Stimulated activated CD8-positive, alpha-beta memory T cell treated with anti-CD3 and anti-CD28 coated beads, Interleukin-15, amount 100 ng/mL, for 24 hours (primary cell): ENCODE results near the gene GLIPR1L2.
"Not testable (repeated sequence)": the region's sequence is repeated elsewhere in the genome, so short reads cannot be mapped to it uniquely, and the experiment has no call there.

Source experiments
- DNase-seq: peaks from one replicate; pipeline ENCODE4 v3.0.0-alpha.2; 2020; ENCODE audit warnings: low read depth

GLIPR1L2 gene

DNA sequence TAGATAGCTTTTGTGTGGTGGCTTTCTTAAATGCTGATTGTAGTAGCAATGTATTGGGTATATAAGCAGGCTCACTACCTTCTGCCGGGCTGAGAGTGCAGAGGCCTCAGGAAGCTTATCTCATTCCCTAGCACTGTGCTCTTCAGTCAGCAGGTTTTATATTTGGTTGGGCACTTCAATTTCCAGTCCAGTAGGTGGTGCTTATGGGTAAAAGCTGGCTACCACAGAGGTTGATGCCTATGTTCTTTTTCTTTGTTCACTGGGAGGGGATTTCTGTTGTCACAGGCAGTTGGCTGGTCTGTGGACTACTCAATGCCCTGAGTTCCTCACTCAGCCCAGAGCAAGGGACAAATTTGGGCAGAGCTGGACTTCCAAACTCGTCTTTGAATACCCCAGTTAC lies 46.7 kb downstream of the GLIPR1L2 start:
- no peak for DNase-seq

DNA sequence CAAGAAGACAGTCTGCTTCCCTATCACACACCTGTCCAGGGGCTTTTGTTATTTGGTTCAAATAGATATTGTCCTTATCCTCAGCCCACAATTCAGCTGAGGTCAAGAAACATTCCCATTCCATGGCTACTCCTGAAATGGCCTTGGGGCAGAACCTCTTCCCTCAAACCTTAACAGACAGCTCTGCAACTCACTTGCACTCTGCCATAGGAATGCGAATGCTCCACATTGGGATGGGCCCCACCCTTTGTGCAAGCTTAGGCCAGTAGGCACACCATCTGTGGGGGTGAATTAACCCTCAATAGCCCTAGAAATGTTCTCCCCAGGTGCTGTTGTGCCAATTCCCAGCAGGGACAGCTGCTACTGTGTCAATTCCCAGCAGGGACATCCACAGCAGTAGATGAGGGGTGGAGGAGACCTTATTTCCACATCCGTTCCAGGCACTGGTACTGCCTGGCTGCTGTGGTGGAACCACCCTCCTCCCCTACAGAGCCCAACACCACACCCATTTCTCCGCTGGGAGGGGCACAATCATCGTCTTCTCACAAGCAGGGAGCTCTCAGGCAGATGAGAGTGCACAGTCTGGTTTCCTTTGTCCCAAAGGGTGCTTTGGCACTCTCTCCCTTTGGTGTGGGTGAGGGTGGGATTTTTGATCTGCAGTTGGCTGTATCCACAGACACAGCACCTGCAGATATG lies 47.3 kb downstream of the GLIPR1L2 start:
- no peak for DNase-seq

- no peak for DNase-seq
Measured at GRCh38 chr12:75439048-75439447, 48.2 kb downstream of the GLIPR1L2 start.

GRCh38 chr12:75439930-75440329 lies 49.0 kb downstream of the GLIPR1L2 start:
- no peak for DNase-seq

DNA sequence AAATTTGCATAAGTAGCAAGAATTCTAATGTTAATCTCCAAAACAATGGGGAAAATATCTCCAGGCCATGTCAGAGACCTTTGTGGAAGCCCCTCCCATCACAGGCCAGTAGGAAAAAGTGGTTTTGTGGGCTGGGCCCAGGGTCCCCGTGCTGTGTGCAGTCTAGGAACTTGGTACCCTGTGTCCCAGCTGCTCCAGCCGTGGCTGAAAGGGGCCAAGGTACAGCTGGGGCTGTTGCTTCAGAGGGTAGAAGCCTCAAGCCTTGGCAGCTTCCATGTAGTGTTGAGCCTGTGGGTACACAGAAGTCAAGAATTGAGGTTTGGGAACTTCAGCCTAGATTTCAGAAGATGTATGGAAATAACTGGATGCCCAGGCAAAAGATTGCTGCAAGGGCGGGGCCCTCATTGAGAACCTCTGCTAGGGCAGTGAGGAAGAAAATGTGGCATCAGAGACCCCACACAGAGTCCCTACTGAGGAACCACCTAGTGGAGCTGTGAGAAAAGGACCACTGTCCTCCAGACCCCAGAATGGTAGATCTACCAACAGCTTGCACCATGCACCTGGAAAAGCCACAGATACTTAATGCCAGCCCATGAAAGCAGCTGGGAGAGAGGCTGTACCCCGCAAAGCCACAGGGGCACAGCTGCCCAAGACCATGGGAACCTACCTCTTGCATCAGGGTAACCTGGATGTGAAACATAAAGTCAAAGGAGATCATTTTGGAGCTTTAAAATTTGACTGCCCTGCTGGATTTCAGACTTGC lies 51.0 kb downstream of the GLIPR1L2 start:
- DNase-seq = not testable (repeated sequence)

GRCh38 chr12:75442454-75442853 lies 51.6 kb downstream of the GLIPR1L2 start:
- not testable (repeated sequence) for DNase-seq

GRCh38 chr12:75443709-75444108 lies 52.8 kb downstream of the GLIPR1L2 start:
- DNase-seq = no peak

DNA sequence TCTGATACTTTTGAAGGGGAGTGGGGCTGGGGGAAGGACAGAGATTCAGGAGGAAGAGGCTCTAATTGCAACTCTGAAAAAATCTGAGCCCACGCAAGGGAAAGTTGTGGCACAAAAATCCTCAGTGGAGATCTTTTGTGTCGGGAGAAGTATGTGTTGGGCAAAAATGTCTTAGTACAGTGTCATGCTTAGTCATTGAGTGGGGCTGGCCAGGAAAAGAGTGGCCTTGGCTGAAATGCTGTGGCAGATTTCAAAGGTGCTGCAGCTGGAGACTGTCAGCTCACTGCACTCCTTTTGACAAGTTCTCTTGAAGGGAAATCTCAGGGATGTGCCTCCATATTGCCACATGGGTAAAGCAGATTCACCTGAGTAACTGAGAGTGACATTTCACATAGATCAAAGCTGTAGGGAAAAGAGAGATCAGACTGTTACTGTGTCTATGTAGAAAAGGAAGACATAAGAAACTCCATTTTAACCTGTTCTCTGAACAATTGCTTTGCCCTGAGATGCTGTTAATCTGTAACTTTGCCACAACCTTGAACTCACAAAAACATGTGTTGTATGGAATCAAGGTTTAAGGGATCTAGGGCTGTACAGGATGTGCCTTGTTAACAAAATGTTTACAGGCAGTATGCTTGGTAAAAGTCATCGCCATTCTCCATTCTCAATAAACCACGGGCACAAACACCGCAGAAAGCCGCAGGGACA lies 53.7 kb downstream of the GLIPR1L2 start:
- no peak for DNase-seq

GRCh38 chr12:75445137-75445507 lies 54.2 kb downstream of the GLIPR1L2 start:
- DNase-seq = not testable (repeated sequence)

GRCh38 chr12:75446857-75447256 lies 56.0 kb downstream of the GLIPR1L2 start:
- DNase-seq = no peak

DNA sequence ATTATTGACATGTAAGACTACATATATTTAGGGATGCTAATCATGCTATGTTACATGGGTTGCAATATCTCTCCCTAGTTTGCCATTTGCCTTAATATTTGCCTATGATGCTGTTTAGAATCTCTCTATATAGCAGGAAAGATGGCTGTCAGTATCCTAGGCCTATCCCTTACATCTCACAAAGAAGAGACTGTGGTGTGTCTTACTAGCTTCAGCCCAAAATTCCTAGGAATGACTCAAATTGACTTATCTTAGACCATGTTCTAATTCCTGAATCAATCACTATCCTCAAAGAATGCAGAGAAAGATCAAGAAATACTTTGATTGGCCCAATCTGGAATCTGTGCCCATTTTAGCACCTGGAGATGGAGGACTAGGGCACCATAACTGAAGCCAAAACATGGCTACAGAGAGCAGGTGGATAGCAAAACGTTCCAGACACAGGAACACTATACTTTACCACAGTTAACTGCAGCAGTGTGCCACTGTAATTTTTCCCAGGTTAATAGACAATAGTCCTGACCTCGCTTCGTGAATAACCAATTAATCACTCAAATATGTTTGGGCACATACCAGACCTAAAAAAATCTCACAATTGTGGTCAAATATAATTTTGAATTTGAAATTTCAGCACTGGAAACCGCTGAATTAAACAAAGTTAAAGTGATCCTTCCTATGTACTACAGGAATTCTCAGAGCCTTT lies 57.0 kb downstream of the GLIPR1L2 start:
- no peak for DNase-seq

DNA sequence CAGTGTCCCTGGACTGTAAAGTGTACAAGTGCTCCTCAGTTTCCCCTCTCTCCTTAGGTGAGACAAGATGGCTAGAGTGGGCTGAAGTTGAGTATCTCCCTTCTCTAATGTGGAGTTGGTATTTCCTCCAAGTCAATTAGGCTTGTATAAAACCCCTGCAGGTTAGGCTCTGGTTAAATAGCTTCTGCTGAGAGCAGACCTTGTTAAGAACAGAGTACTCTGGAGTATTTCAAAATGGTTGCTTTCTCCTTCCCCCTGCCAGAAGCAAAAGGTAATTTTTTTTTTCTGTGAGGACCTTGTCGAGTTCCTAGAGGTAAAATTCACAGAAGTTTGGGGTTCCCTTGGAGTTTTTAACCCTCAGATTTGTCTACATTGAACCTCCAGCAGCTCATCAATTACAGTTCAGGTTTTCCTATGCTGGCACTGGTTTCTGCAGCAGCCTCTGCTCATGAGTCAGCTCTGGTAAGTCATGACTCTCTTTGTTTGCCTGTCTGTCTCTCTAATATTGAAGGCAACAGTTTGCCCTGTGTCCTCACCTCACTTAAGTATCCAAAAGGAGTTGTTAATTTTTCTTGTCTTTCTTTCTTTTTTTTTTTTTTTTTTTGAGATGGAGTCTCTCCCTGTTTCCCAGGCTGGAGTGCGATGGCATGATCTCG lies 61.9 kb downstream of the GLIPR1L2 start:
- DNase-seq = no peak

DNA sequence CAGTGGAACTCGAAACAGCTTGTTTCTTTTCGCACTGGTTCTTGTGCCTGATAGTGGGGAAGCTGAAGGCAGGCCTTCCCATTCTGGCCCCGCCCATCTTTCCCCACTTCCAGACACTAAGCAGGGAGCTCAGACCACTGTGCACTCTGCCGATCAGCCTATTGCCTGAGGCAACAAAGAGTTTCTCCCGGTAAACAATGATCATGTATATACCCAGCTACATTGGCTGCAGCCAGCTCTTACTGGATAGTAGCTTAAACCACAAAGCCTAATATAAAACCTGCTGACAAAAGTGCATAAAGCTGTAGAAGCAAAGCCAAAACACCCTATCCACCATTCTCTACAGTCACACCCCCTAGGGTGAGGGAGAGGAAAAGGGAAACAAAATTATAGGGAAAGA lies 65.0 kb downstream of the GLIPR1L2 start:
- no peak for DNase-seq

- DNase-seq = no peak
Measured at GRCh38 chr12:75457191-75457590, 66.3 kb downstream of the GLIPR1L2 start.

GRCh38 chr12:75457866-75458265 lies 67.0 kb downstream of the GLIPR1L2 start:
- not testable (repeated sequence) for DNase-seq

DNA sequence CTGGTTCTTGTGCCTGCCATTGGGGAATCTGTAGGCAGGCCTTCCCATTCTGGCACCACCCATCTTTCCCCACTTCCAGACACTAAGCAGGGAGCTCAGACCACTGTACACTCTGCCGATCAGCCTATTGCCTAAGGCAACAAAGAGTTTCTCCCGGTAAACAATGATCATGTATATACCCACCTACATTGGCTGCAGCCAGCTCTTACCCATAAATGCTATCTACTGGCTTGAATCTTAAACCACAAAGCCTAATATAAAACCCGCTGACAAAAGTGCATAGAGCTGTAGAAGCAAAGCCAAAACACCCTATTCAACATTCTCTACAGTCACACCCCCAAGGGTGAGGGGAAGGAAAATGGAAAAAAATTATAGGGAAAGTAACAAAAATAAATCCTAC lies 68.9 kb downstream of the GLIPR1L2 start:
- DNase-seq = no peak

DNA sequence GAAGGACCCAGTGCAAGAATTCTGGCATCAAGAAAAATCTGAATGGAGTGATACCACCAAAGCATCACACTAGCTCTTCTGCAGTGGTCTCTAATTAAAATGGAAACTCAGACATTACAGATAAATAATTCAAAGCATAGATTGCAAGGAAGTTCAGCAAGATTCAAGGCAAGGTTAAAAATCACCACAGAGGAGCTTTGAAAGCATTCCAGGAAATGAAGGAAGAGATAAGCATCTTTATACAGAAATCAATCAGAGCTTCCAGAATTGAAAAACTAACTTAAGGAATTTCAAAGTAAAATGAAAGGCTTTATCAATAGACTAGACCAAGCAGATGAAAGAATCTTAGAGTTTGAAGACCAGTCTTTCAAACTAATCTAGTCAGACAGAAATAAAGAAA lies 69.3 kb downstream of the GLIPR1L2 start:
- no peak for DNase-seq

GRCh38 chr12:75471902-75472890 lies 81.3 kb downstream of the GLIPR1L2 start:
- no peak for DNase-seq

DNA sequence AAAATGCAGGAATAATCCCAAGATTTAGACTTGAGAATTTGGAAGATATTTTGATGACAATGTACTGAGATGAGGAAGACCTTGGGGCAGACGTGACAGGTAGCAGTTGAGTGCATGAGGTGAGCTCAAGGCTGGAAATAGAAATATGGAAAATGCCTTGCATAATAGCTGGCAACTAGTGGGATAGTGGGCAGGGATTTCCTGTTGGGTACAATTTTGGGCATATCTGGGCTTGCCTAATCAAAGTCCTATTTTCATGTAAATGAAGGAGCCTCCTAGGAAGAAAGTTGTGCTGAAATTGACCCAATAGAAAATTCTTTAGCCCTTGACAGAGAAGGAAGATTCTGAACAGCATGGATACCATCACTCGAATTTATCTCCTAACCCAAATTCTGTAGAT lies 83.2 kb downstream of the GLIPR1L2 start:
- no peak for DNase-seq

GRCh38 chr12:75476071-75476470 lies 85.2 kb downstream of the GLIPR1L2 start:
- DNase-seq = no peak

DNA sequence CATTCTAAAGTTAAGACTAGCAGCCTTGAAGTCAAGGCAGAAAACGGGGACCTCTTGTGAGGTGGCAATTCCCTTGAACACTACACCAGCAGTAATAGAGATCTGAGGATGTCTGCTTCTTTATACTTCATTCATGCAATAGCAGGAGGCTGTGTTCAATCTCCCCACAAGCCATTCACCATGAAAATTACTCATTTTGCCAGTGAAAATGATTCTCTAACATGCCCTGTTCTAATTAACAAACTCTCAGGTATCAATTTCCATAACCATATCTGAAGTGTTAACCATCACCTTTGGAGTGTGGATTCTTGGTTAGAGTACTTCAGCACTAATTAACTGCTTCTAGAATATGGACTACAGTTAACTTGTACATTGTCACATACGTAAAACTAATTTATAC lies 86.2 kb downstream of the GLIPR1L2 start:
- no peak for DNase-seq
